GM12878 (cell line): ENCODE data around the gene WFS1. TPM values are rescaled to one million over a fixed set of nuclear protein-coding genes. Genes with fewer than 3 reads are reported as not detected.

ENCODE experiments used
- ATAC-seq: fragments of 200-7000 bp; cut with Tn5 transposase; 3 replicates; pipeline ENCODE4 v1.9.1; 2020; ENCODE audit warnings: mild to moderate bottlenecking, moderate library complexity
- BruUV-seq: library from RNA; stranded (reverse); fragments of 400-500 nt; replicated peaks from 2 replicates; lab custom pipeline; 2021; lab: Mats Ljungman, UMichigan
- CTCF ChIA-PET: fragments of 300-600 bp; sonication (Branson Sonifier 250); formaldehyde crosslinking; extraction: SDS; loops from one replicate; lab custom pipeline; 2021; ENCODE audit warnings: inconsistent platforms; lab: Yijun Ruan, JAX
- POLR2A ChIA-PET: fragments of 350-600 bp; formaldehyde crosslinking; extraction: SDS; loops from one replicate; lab custom pipeline; 2021; ENCODE audit warnings: inconsistent platforms; lab: Charles Lee
- RAD21 ChIA-PET: fragments of 300-600 bp; sonication (Branson Sonifier 250); formaldehyde crosslinking; loops from one replicate; lab custom pipeline; 2023; ENCODE audit warnings: antibody characterized with exemption; ENCODE audit not compliant: unreplicated experiment; lab: Charles Lee
- SMC1A ChIA-PET: fragments of 300-600 bp; sonication (Branson Sonifier 250); formaldehyde crosslinking; loops from one replicate; lab custom pipeline; 2023; ENCODE audit not compliant: unreplicated experiment, uncharacterized antibody; lab: Charles Lee
- DNase-seq: peaks from one replicate; pipeline ENCODE4 v3.0.0-alpha.2; 2011; ENCODE audit warnings: low read depth, low spot score
- FAIRE-seq: peaks from 3 replicates; lab custom pipeline; 2011; peaks lifted over from hg19 to GRCh38; lab: Jason Lieb, UNC
- H2AFZ ChIP-seq: 2 replicates; pipeline ENCODE4 v1.6.0; 2011; ENCODE audit warnings: low read depth, low read length, control low read depth; ENCODE audit not compliant: control insufficient read depth
- H3K27ac ChIP-seq: 2 replicates; pipeline ENCODE4 v1.5.1; 2011; ENCODE audit warnings: control low read depth; ENCODE audit not compliant: control insufficient read depth, insufficient read depth
- H3K27me3 ChIP-seq, 2 experiments: replicated peaks in 1 of 2; 2 replicates each; pipeline versions ENCODE4 v1.6.0 to v1.6.1; 2011; ENCODE audit warnings: low read length in 1 of 2; ENCODE audit not compliant: control insufficient read depth in 2 of 2, insufficient read depth in 2 of 2
- H3K36me3 ChIP-seq, 2 experiments: 2 replicates each; pipeline ENCODE4 v1.5.1; 2011; ENCODE audit warnings: low read length in 1 of 2; ENCODE audit not compliant: control insufficient read depth in 2 of 2, insufficient read depth in 2 of 2
- H3K4me1 ChIP-seq: 2 replicates; pipeline ENCODE4 v1.6.1; 2011; ENCODE audit warnings: mild to moderate bottlenecking, low read length, moderate library complexity, mixed read lengths; ENCODE audit not compliant: control insufficient read depth, insufficient read depth
- H3K4me2 ChIP-seq: 2 replicates; pipeline ENCODE4 v1.6.0; 2011; ENCODE audit warnings: control low read depth; ENCODE audit not compliant: control insufficient read depth, insufficient read depth
- H3K4me3 ChIP-seq: fragments of 200-600 bp; sonication (generic); 2 replicates; pipeline ENCODE4 v1.5.1; 2016
- H3K79me2 ChIP-seq: 2 replicates; pipeline ENCODE4 v1.6.0; 2011; ENCODE audit warnings: low read length; ENCODE audit not compliant: control insufficient read depth, insufficient read depth
- H3K9ac ChIP-seq: 2 replicates; pipeline ENCODE4 v1.8.0; 2011; ENCODE audit warnings: low read length, control low read depth, mixed read lengths; ENCODE audit not compliant: control insufficient read depth, insufficient read depth
- H3K9me3 ChIP-seq: replicated peaks from 3 replicates; pipeline ENCODE4 v1.5.1; 2011; ENCODE audit warnings: mild to moderate bottlenecking, low read length; ENCODE audit not compliant: control insufficient read depth, insufficient read depth
- H4K20me1 ChIP-seq: 2 replicates; pipeline ENCODE4 v1.6.0; 2011; ENCODE audit not compliant: control insufficient read depth, insufficient read depth
- BMI1 ChIP-seq: fragments of 450-650 bp; IDR thresholded peaks from 2 replicates; pipeline ENCODE4 v1.6.1; 2016; ENCODE audit warnings: mild to moderate bottlenecking, moderate library complexity, borderline replicate concordance
- FOXM1 ChIP-seq: IDR thresholded peaks from 2 replicates; pipeline ENCODE4 v1.6.1; 2012; ENCODE audit warnings: low read depth, mild to moderate bottlenecking, inconsistent platforms, low read length, moderate library complexity
- GABPA ChIP-seq: IDR thresholded peaks from 2 replicates; pipeline ENCODE4 v1.6.1; 2014; ENCODE audit warnings: antibody characterized with exemption, low read depth, mild to moderate bottlenecking, inconsistent platforms
- JUND ChIP-seq: IDR thresholded peaks from 2 replicates; pipeline ENCODE4 v1.6.1; 2012; ENCODE audit warnings: low read depth, mild to moderate bottlenecking, low read length, improper control_type of control experiment, moderate library complexity
- NFXL1 ChIP-seq: fragments of 450-650 bp; IDR thresholded peaks from 2 replicates; pipeline ENCODE4 v1.6.1; 2017; ENCODE audit warnings: antibody characterized with exemption, mild to moderate bottlenecking, borderline replicate concordance
- NR2C1 ChIP-seq: fragments of 450-650 bp; IDR thresholded peaks from 2 replicates; pipeline ENCODE4 v1.6.1; 2017; ENCODE audit warnings: antibody characterized with exemption, mild to moderate bottlenecking, moderate library complexity
- RELA ChIP-seq: fragments of 450-650 bp; IDR thresholded peaks from 2 replicates; pipeline ENCODE4 v1.8.0; 2014; ENCODE audit warnings: borderline replicate concordance; ENCODE audit not compliant: partially characterized antibody
- SMARCA5 ChIP-seq: fragments of 450-650 bp; IDR thresholded peaks from 2 replicates; pipeline ENCODE4 v1.6.1; 2017; ENCODE audit warnings: mild to moderate bottlenecking
- ZBTB33 ChIP-seq: fragments of 450-650 bp; IDR thresholded peaks from 2 replicates; pipeline ENCODE4 v1.6.1; 2017; ENCODE audit warnings: mild to moderate bottlenecking
- ZBTB40 ChIP-seq: fragments of 450-650 bp; IDR thresholded peaks from 2 replicates; pipeline ENCODE4 v1.6.1; 2016; ENCODE audit warnings: mild to moderate bottlenecking, moderate library complexity, borderline replicate concordance
- WGBS: methylation state at CpG from one replicate; pipeline ENCODE4 v1.1.6; 2016; ENCODE audit warnings: low lambda C conversion rate; ENCODE audit not compliant: insufficient replicate concordance, insufficient coverage; ENCODE audit errors: missing lambda C conversion rate; 5-methylcytosine and 5-hydroxymethylcytosine counted together
- in situ Hi-C: fragments of 300-500 bp; cut with MboI; formaldehyde crosslinking; loops from 9 replicates; pipeline ENCODE4 v1.14.3; 2018; ENCODE audit warnings: mixed read lengths
- intact Hi-C: fragments of 100-400 bp; cut with micrococcal nuclease; formaldehyde crosslinking; loops from one replicate; pipeline ENCODE4 v1.14.2; 2022; ENCODE audit not compliant: unreplicated experiment
- polyA plus RNA-seq, 11 experiments: library from polyadenylated mRNA; depleted of rRNA in 4 of 11; unstranded in 6 of 11; stranded (reverse) in 5 of 11; fragments of >200 nt; fragmentation: Nextera tagmentation in 4 of 11; fragmentation: Illumina TruSeq in 1 of 11; extraction: Ambion mirVana in 4 of 11; extraction: Trizol in 1 of 11; gene quantifications; 1 replicate in 1 of 11; 2 replicates in 10 of 11; pipeline versions ENCODE4 v1.2.1 to v1.2.3, GENCODE V29; 2011 to 2016; ENCODE audit warnings: inconsistent platforms in 2 of 11, missing spikeins in 2 of 11, low read depth in 1 of 11
- total RNA-seq, 4 experiments: library from RNA; depleted of rRNA in 3 of 4; stranded (reverse); fragments of >200 nt in 3 of 4; fragmentation: Illumina TruSeq in 1 of 4; extraction: Trizol in 1 of 4; gene quantifications; 2 replicates each; pipeline versions ENCODE4 v1.2.1 to v1.2.3, GENCODE V29; 2013 to 2021
- TF ChIP-seq, protein P1 (sequence below): fragments of 450-650 bp; IDR thresholded peaks from 2 replicates; pipeline ENCODE4 v1.6.1; 2018; ENCODE audit warnings: mild to moderate bottlenecking, low read depth, moderate library complexity; ENCODE audit not compliant: partially characterized antibody
- TF ChIP-seq, protein P2 (sequence below): fragments of 450-650 bp; conservative IDR thresholded peaks from 2 replicates; pipeline ENCODE4 v1.6.1; 2017; ENCODE audit warnings: mild to moderate bottlenecking, moderate library complexity

Gene WFS1
- total and polyA plus RNA-seq, 10 of the 15 experiments (the other 5 are each of a cell fraction or from before 2014, with no cell fraction given): 0.31 to 4.7 (median 2.0) TPM

GRCh38 chr4:6294705-6295421 lies 25.2 kb downstream of the WFS1 start:
- ChIA-PET RAD21 (no interaction called here), SMC1A (interaction anchor here (0.6 kb wide), 1 partner anchor 347 kb away, joined by 3 read pairs; no protein-coding TSS in a partner anchor), CTCF (interaction anchor here (1.9 kb wide), 1 partner anchor 44 kb away, joined by 5 read pairs; no protein-coding TSS in a partner anchor), POLR2A (no interaction called here)
- in situ Hi-C loops (no loop called here), intact Hi-C loops (no loop called here)
- Histone ChIP-seq H3K4me3 (no peak overlapping the region), H3K9me3 (no peaks in the 10 kb centered on the region), H4K20me1 (no peaks in the 10 kb centered on the region), H3K27me3 (no peaks in the 10 kb centered on the region), H3K27ac (no peak overlapping the region), H2AFZ (no peak overlapping the region), H3K36me3 (no peaks in the 10 kb centered on the region), H3K4me2 (no peak overlapping the region), H3K4me1 (no peaks in the 10 kb centered on the region), H3K79me2 (no peaks in the 10 kb centered on the region), H3K9ac (no peak overlapping the region)
- no peak for ATAC-seq
- WGBS: 81% methylated on average over 27 of the region's 27 CpGs
- BruUV-seq: no TSS peak
- no peak for DNase-seq
- FAIRE-seq: no peak
- TF ChIP-seq NFXL1: no peak
- TF ChIP-seq, protein P1, sequence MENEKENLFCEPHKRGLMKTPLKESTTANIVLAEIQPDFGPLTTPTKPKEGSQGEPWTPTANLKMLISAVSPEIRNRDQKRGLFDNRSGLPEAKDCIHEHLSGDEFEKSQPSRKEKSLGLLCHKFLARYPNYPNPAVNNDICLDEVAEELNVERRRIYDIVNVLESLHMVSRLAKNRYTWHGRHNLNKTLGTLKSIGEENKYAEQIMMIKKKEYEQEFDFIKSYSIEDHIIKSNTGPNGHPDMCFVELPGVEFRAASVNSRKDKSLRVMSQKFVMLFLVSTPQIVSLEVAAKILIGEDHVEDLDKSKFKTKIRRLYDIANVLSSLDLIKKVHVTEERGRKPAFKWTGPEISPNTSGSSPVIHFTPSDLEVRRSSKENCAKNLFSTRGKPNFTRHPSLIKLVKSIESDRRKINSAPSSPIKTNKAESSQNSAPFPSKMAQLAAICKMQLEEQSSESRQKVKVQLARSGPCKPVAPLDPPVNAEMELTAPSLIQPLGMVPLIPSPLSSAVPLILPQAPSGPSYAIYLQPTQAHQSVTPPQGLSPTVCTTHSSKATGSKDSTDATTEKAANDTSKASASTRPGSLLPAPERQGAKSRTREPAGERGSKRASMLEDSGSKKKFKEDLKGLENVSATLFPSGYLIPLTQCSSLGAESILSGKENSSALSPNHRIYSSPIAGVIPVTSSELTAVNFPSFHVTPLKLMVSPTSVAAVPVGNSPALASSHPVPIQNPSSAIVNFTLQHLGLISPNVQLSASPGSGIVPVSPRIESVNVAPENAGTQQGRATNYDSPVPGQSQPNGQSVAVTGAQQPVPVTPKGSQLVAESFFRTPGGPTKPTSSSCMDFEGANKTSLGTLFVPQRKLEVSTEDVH: no peak
- TF ChIP-seq FOXM1: no peak
- TF ChIP-seq JUND: no peak
- no peak for TF ChIP-seq RELA
- TF ChIP-seq ZBTB40: no peak
- TF ChIP-seq ZBTB33: no peak
- no peak for TF ChIP-seq NR2C1
- no peak for TF ChIP-seq GABPA
- no peak for TF ChIP-seq BMI1
- TF ChIP-seq SMARCA5: no peak
- TF ChIP-seq, protein P2, sequence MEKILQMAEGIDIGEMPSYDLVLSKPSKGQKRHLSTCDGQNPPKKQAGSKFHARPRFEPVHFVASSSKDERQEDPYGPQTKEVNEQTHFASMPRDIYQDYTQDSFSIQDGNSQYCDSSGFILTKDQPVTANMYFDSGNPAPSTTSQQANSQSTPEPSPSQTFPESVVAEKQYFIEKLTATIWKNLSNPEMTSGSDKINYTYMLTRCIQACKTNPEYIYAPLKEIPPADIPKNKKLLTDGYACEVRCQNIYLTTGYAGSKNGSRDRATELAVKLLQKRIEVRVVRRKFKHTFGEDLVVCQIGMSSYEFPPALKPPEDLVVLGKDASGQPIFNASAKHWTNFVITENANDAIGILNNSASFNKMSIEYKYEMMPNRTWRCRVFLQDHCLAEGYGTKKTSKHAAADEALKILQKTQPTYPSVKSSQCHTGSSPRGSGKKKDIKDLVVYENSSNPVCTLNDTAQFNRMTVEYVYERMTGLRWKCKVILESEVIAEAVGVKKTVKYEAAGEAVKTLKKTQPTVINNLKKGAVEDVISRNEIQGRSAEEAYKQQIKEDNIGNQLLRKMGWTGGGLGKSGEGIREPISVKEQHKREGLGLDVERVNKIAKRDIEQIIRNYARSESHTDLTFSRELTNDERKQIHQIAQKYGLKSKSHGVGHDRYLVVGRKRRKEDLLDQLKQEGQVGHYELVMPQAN: no peak
